ENCODE results near the gene KISS1R.
A peak's percentile ranks its signal among the peaks of the same experiment; 100 is the strongest.

Gene KISS1R

DNA sequence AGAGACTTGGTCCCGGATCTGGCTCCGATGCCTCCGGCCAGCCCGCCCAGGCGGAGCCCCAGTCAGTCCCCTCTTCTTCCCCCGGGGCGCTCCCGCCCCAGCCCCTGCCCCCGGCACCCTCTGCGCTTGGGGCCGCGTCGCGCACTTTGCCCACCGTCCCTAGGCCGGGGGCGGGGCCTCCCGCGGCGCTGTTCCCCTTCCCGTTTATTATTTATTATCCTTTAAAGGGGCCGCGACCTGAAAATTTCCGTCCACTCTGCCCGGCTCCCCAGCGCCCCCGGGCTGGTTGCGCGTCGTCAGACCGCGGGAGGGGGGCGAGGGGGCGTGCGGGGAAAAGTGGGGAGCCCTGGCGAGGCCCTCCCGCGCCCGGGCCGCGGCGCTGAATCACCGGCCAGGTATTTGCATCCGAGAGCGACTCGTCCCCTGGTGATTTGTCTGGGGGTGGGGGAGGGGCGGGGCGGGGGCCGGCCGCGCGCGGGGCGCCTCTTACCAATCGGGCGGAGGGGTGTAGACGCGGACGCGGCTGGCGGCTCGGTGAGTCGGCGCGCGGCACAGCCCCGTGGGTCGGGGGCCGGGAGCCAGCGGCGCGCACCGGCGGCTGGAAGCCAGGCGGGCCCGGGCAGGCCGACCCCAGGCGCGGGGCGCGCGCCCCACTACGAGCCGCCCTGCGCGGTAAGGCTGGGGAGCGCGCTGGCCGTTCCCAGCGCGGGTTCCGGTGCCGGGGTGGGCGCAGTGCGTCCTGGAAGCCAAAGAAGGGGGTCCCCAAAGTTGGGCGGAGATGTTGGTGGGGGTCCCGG lies 8.6 kb downstream of the KISS1R start, which contains the start of gene ARID3A:
Gene ARID3A, plus strand, starts transcription at position 510 of the 797 bp plus-strand sequence. CDS start 3,494 bp downstream, outside the sequence.
- peaks cover 5% of the 10 kb centered on the region; the same call in 1 of the 2 replicates for H3K36me3 ChIP-seq
- no peaks in the 10 kb centered on the region; the same call in 1 of the 2 replicates for H3K4me1 ChIP-seq
- TF ChIP-seq CTCF (IDR thresholded peaks at IDR 0.05; ENCODE audit: low read depth, low read length) = no peak
- H3K27me3 ChIP-seq = peaks cover 8% of the 10 kb centered on the region
- peak within 1 kb of the TSS; percentile 86 for H3K4me3 ChIP-seq (ENCODE audit: low read depth, low read length)
- peak; percentile 83 for DNase-seq
- no peaks in the 10 kb centered on the region for H3K9me3 ChIP-seq

DNA sequence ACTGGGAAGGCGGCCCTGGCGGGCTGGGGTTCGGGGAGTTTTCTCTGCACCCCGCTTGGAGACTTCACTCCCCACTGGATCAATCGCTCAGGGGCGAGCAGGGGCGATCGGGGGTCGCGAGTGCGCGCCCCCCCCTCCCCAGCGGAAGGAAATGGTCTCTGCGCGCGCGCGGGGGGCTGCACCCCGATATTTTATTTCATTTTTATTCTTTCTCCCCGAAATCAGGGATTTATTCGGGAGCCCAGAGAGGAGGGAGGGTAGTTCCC lies 9.1 kb downstream of the KISS1R start:
- no peaks in the 10 kb centered on the region; the same call in 1 of the 2 replicates for H3K4me1 ChIP-seq
- H3K27me3 ChIP-seq = peaks cover 2% of the 10 kb centered on the region
- H3K36me3 ChIP-seq = peaks cover 5% of the 10 kb centered on the region; the same call in 1 of the 2 replicates
- TF ChIP-seq CTCF (IDR thresholded peaks at IDR 0.05; ENCODE audit: low read depth, low read length) = no peak
- H3K4me3 ChIP-seq (ENCODE audit: low read depth, low read length) = peak overlapping the region; percentile 86
- H3K9me3 ChIP-seq = no peaks in the 10 kb centered on the region
- no peak for DNase-seq

DNA sequence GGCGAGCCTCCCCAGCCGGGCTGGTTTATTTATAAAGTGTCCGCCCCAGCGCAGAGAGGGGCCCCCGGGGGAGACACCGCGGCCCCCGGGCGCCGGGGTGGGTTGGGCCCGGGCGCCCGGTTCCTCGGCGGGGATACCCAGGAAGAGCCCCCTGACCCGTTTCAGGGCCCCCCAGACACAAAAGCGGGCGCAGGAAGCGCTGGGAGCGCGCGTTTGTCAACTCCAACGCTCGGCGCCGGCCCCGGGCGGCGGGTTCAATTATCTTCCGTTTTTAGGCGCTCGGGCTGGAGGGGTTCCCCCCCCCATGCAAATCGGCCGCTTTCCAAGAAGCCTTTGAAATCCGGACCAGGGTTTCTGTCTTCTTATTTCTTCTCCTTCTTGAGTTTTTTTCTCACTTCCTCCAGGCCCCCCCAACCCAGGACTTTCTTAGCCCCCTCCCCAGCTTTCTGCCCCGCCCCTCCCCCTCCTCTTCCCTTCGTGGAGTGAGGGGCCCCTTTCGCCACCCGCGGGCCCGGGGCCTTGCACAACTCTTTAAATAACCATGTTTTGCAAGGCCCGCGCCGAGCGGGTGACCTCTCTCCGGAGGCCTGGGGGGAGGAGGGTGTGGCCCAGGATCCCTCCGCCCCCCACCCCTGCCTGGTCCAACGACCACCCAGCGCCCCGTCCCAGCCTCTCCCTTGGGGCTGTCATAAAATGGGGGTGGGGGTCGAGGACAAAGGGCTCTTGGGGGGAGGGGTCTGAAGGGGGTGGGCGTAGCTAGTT lies 9.6 kb downstream of the KISS1R start:
- H3K36me3 ChIP-seq = peaks cover 5% of the 10 kb centered on the region; the same call in 1 of the 2 replicates
- no peak for DNase-seq
- H3K9me3 ChIP-seq = no peaks in the 10 kb centered on the region
- no peaks in the 10 kb centered on the region; the same call in 1 of the 2 replicates for H3K4me1 ChIP-seq
- H3K4me3 ChIP-seq (ENCODE audit: low read depth, low read length) = peak overlapping the region; percentile 86
- no peaks in the 10 kb centered on the region for H3K27me3 ChIP-seq
- no peak for TF ChIP-seq CTCF (IDR thresholded peaks at IDR 0.05; ENCODE audit: low read depth, low read length)

GRCh38 chr19:927351-927779 lies 10.2 kb downstream of the KISS1R start:
- no peak for TF ChIP-seq CTCF (IDR thresholded peaks at IDR 0.05; ENCODE audit: low read depth, low read length)
- no peaks in the 10 kb centered on the region; the same call in 1 of the 2 replicates for H3K4me1 ChIP-seq
- no peak overlapping the region; the same call in 1 of the 2 replicates for H3K4me3 ChIP-seq (ENCODE audit: low read depth, low read length)
- no peak for DNase-seq
- H3K36me3 ChIP-seq = peaks cover 8% of the 10 kb centered on the region; the same call in 1 of the 2 replicates
- H3K27me3 ChIP-seq = no peaks in the 10 kb centered on the region
- H3K9me3 ChIP-seq = no peaks in the 10 kb centered on the region

GRCh38 chr19:927780-928401 lies 10.8 kb downstream of the KISS1R start:
- Histone ChIP-seq H3K4me3 (ENCODE audit: low read depth, low read length) (no peak overlapping the region), H3K9me3 (no peaks in the 10 kb centered on the region)

More at GRCh38 chr19:927780-928401, 10.8 kb downstream of the KISS1R start:
- no peak for DNase-seq
- no peak for TF ChIP-seq CTCF (IDR thresholded peaks at IDR 0.05; ENCODE audit: low read depth, low read length)
- Histone ChIP-seq H3K27me3 (no peaks in the 10 kb centered on the region), H3K36me3 (peaks cover 12% of the 10 kb centered on the region; the same call in 1 of the 2 replicates), H3K4me1 (peaks cover 4% of the 10 kb centered on the region)

Data from BE2C (cell line).